Endothelial cell of umbilical vein (primary cell): ENCODE measurements around the gene CCNY. TPM values are rescaled to one million over a fixed set of nuclear protein-coding genes. Genes with fewer than 3 reads are reported as not detected.

ENCODE experiments used
- BruUV-seq: library from RNA; stranded (reverse); fragments of 400-500 nt; replicated peaks from 2 replicates; lab custom pipeline; 2021; lab: Mats Ljungman, UMichigan
- CTCF ChIA-PET: fragments of 300-600, 350-600 bp; sonication (Branson Sonifier 250); formaldehyde crosslinking; loops from one replicate; lab custom pipeline; 2021; ENCODE audit warnings: antibody characterized with exemption, inconsistent platforms; lab: Charles Lee
- POLR2A ChIA-PET: fragments of 300-600, 350-600 bp; sonication (Branson Sonifier 250); formaldehyde crosslinking; loops from one replicate; lab custom pipeline; 2021; ENCODE audit warnings: antibody characterized with exemption, inconsistent platforms; lab: Charles Lee
- DNase-seq: peaks from one replicate; pipeline ENCODE4 v3.0.0-alpha.2; 2011; ENCODE audit warnings: low read depth, low spot score
- FAIRE-seq: peaks from 2 replicates; lab custom pipeline; 2011; peaks lifted over from hg19 to GRCh38; lab: Jason Lieb, UNC
- H2AFZ ChIP-seq: 2 replicates; pipeline ENCODE4 v1.6.0; 2012; ENCODE audit warnings: low read depth, low read length, control low read depth, inconsistent platforms
- H3K27ac ChIP-seq: 2 replicates; pipeline ENCODE4 v1.5.1; 2011; ENCODE audit warnings: low read depth, mild to moderate bottlenecking, control low read depth, low read length, moderate library complexity; ENCODE audit not compliant: insufficient read depth
- H3K27me3 ChIP-seq, 2 experiments: 2 replicates each; pipeline versions ENCODE4 v1.6.0 to v1.6.1; 2011; ENCODE audit warnings: low read length in 2 of 2, mixed read lengths in 1 of 2; ENCODE audit not compliant: control insufficient read depth in 2 of 2, insufficient read depth in 2 of 2
- H3K36me3 ChIP-seq, 2 experiments: 2 replicates in 1 of 2; 3 replicates in 1 of 2; pipeline ENCODE4 v1.5.1; 2011; ENCODE audit warnings: low read length in 2 of 2, mild to moderate bottlenecking in 1 of 2, moderate library complexity in 1 of 2; ENCODE audit not compliant: control insufficient read depth in 2 of 2, insufficient read depth in 2 of 2; ENCODE audit errors: extremely low read depth in 1 of 2
- H3K4me1 ChIP-seq: 3 replicates; pipeline ENCODE4 v1.5.1; 2011; ENCODE audit warnings: mild to moderate bottlenecking, low read length; ENCODE audit not compliant: control insufficient read depth, insufficient read depth; ENCODE audit errors: extremely low read depth
- H3K4me2 ChIP-seq: 2 replicates; pipeline ENCODE4 v1.6.1; 2011; ENCODE audit warnings: low read length, control low read depth, mixed read lengths; ENCODE audit not compliant: insufficient read depth
- H3K4me3 ChIP-seq, 3 experiments: fragments of 200-600 bp in 1 of 3; sonication (generic), shearing (Covaris generic) in 1 of 3; replicated peaks in 1 of 3; 2 replicates each; pipeline ENCODE4 v1.5.1; 2011 to 2016; ENCODE audit warnings: control low read depth in 3 of 3, low read length in 3 of 3, mild to moderate bottlenecking in 2 of 3, inconsistent platforms in 1 of 3, low read depth in 1 of 3, moderate library complexity in 1 of 3; ENCODE audit not compliant: insufficient read depth in 1 of 3
- H3K79me2 ChIP-seq: 2 replicates; pipeline ENCODE4 v1.6.0; 2012; ENCODE audit warnings: low read length, inconsistent platforms; ENCODE audit not compliant: control insufficient read depth, insufficient read depth
- H3K9ac ChIP-seq: replicated peaks from 2 replicates; pipeline ENCODE3; 2011; ENCODE audit warnings: low read length, control low read depth; ENCODE audit not compliant: insufficient read depth; ENCODE audit errors: extremely low read depth
- H3K9me1 ChIP-seq: replicated peaks from 3 replicates; pipeline ENCODE4 v1.6.0; 2011; ENCODE audit warnings: mild to moderate bottlenecking, low read length; ENCODE audit not compliant: control insufficient read depth, insufficient read depth; ENCODE audit errors: extremely low read depth
- H3K9me3 ChIP-seq: replicated peaks from 2 replicates; pipeline ENCODE4 v1.5.1; 2012; ENCODE audit warnings: low read length, inconsistent platforms; ENCODE audit not compliant: control insufficient read depth, insufficient read depth
- H4K20me1 ChIP-seq: replicated peaks from 2 replicates; pipeline ENCODE3; 2011; ENCODE audit warnings: mild to moderate bottlenecking, low read length; ENCODE audit not compliant: control insufficient read depth, insufficient read depth; ENCODE audit errors: extremely low read depth
- CTCF ChIP-seq, 2 donors: IDR thresholded peaks; 1 replicate in 1 of 2; 2 replicates in 1 of 2; pipeline ENCODE4 v1.5.1; 2011; ENCODE audit warnings: low read length in 2 of 2, mild to moderate bottlenecking in 2 of 2, moderate library complexity in 2 of 2, control low read depth in 1 of 2, inconsistent platforms in 1 of 2, low read depth in 1 of 2; ENCODE audit not compliant: insufficient read depth in 1 of 2; ENCODE audit errors: extremely low read depth in 1 of 2
- EZH2 ChIP-seq: IDR thresholded peaks from 2 replicates; pipeline ENCODE4 v1.6.1; 2012; ENCODE audit warnings: borderline replicate concordance, low read depth, mild to moderate bottlenecking, moderate library complexity, low read length, inconsistent platforms; ENCODE audit not compliant: severe bottlenecking
- FOS ChIP-seq: IDR thresholded peaks from 2 replicates; pipeline ENCODE4 v1.6.1; 2011; ENCODE audit warnings: mild to moderate bottlenecking, low read length, moderate library complexity, borderline replicate concordance; ENCODE audit not compliant: insufficient read depth
- GATA2 ChIP-seq: IDR thresholded peaks from 2 replicates; pipeline ENCODE4 v1.7.0; 2011; ENCODE audit warnings: low read depth, mild to moderate bottlenecking, moderate library complexity, mixed read lengths, low read length; ENCODE audit not compliant: insufficient read length, insufficient read depth
- JUN ChIP-seq: IDR thresholded peaks from 2 replicates; pipeline ENCODE4 v1.6.1; 2011; ENCODE audit warnings: borderline replicate concordance, low read depth; ENCODE audit not compliant: insufficient read length, insufficient read depth
- MAX ChIP-seq: IDR thresholded peaks from 2 replicates; pipeline ENCODE4 v1.6.1; 2011; ENCODE audit not compliant: insufficient read depth, insufficient read length
- MYC ChIP-seq: IDR thresholded peaks from one replicate; pipeline ENCODE4 v1.6.1; 2011; ENCODE audit warnings: mild to moderate bottlenecking, low read depth, low read length
- POLR2A ChIP-seq: IDR thresholded peaks from 2 replicates; pipeline ENCODE4 v1.6.1; 2012; ENCODE audit warnings: low read depth, mild to moderate bottlenecking, control low read depth, low read length
- POLR2AphosphoS5 ChIP-seq: IDR thresholded peaks from 2 replicates; pipeline ENCODE4 v1.6.1; 2012; ENCODE audit warnings: low read depth, mild to moderate bottlenecking, control low read depth, low read length, moderate library complexity; ENCODE audit not compliant: insufficient read depth
- dilution Hi-C: fragments of 300-500 bp; cut with MboI; formaldehyde crosslinking; loops from one replicate; pipeline ENCODE4 v1.15.0; 2019; ENCODE audit warnings: low sequenced_read_pairs; ENCODE audit not compliant: extremely low pct_ligation_motif_present
- intact Hi-C: fragments of 100-400 bp; cut with micrococcal nuclease; formaldehyde crosslinking; loops from one replicate; pipeline ENCODE4 v1.10.0; 2022
- polyA plus RNA-seq, 4 experiments: library from polyadenylated mRNA; depleted of rRNA in 3 of 4; stranded (reverse) in 3 of 4; unstranded in 1 of 4; fragments of >200 nt; gene quantifications; 2 replicates each; pipeline versions ENCODE4 v1.2.1 to v1.2.3, GENCODE V29; 2011 to 2012; ENCODE audit warnings: missing spikeins in 1 of 4
- total RNA-seq: library from RNA; stranded (reverse); gene quantifications from 2 replicates; pipeline ENCODE4 v1.2.3, GENCODE V29; 2021

Gene CCNY
- total and polyA plus RNA-seq, 2 donors (not counting 3 experiments of a cell fraction or from before 2014, with no cell fraction given): 61.5 to 107 TPM

- no peak for FAIRE-seq
- dilution Hi-C loops (no loop called here), intact Hi-C loops (no loop called here)
- Histone ChIP-seq H3K4me3 (no peak overlapping the region), H2AFZ (no peak overlapping the region), H3K27ac (no peak overlapping the region), H3K9ac (no peak overlapping the region), H3K27me3 (no peaks in the 10 kb centered on the region), H3K79me2 (peaks cover 2% of the 10 kb centered on the region), H3K4me2 (no peak overlapping the region), H3K9me1 (no peaks in the 10 kb centered on the region), H3K4me1 (no peaks in the 10 kb centered on the region), H4K20me1 (no peaks in the 10 kb centered on the region), H3K36me3 (peaks cover 0 to 18% of the 10 kb centered on the region in 2 experiments), H3K9me3 (no peaks in the 10 kb centered on the region)
- no peak for DNase-seq
- ChIA-PET POLR2A (no interaction called here), CTCF (interaction anchor here (0.8 to 2.4 kb wide), 3 partner anchors 9 to 16 kb away, joined by 3 to 9 read pairs (median 4); no protein-coding TSS in a partner anchor)
- TF ChIP-seq GATA2 (no peak), EZH2 (no peak), JUN (no peak), POLR2AphosphoS5 (no peak), POLR2A (no peak), FOS (no peak), MYC (no peak), CTCF (IDR thresholded peaks at IDR 0.05; ENCODE audit: extremely low read depth in 1 of 2, insufficient read depth in 1 of 2, low read depth in 1 of 2, low read length in 2 of 2) (no peak), MAX (no peak)
- BruUV-seq: no TSS peak
Measured at GRCh38 chr10:35546824-35547225, 210.5 kb downstream of the CCNY start.
